NOMO-1 (cell line): Measurements from ENCODE around the gene SLC35A3.
"Not testable (repeated sequence)": the region's sequence is repeated elsewhere in the genome, so short reads cannot be mapped to it uniquely, and the experiment has no call there.

Source experiments
- DNase-seq, 2 experiments: peaks; one replicate each; lab custom pipeline; 2025; ENCODE audit not compliant: unreplicated experiment in 2 of 2; lab: John Stamatoyannopoulos, UW

SLC35A3 gene

DNA sequence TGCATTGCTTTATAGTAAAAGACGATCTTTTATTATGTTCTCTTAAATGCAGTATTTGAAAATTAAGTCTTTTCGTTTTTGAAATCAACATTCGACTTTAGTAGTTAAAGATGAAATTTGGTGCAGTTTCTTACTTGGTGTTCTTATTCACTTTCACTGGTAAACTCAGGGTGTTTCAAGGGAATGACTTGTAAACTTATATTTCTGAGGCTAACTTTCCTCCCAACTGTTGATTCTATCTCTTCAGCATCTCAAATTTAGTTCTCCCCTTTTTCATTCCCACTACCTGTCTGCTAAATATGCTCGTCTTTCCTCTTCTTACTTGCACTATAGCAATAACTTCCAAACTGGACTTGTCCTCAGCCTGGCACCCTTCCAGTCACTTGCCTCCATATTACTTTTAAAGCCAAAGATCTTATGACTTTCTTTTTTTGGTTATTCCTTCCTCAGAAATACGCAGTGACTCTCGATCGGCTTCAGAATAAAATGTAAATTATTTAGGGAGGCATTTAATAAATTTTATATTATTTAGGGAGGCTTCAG lies 988 bp downstream of the SLC35A3 start:
- DNase-seq = no peak

GRCh38 chr1:99972066-99972465 lies 2.3 kb downstream of the SLC35A3 start:
- DNase-seq = not testable (repeated sequence)

DNA sequence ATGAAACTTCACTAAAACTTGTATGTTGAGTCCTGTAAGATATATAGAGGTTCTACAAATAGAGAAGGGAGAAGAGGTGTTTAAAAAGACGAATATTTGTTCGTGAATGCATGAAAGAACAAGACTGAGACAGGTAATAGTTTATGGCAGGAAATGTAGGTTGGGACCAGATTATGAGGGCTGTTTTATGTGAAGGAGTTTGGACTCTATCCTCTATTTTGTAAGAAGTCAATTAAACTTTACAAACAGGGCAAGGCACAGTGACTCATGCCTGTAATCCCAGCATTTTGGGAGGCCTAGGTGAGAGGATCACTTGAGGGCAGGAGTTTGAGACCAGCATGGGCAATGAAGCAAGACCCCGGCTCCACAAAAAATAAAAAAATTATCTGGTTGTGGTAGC lies 5.7 kb downstream of the SLC35A3 start:
- no peak for DNase-seq

GRCh38 chr1:99977326-99977725 lies 7.5 kb downstream of the SLC35A3 start:
- DNase-seq = not testable (repeated sequence)

GRCh38 chr1:99978218-99978617 lies 8.4 kb downstream of the SLC35A3 start:
- no peak for DNase-seq

DNA sequence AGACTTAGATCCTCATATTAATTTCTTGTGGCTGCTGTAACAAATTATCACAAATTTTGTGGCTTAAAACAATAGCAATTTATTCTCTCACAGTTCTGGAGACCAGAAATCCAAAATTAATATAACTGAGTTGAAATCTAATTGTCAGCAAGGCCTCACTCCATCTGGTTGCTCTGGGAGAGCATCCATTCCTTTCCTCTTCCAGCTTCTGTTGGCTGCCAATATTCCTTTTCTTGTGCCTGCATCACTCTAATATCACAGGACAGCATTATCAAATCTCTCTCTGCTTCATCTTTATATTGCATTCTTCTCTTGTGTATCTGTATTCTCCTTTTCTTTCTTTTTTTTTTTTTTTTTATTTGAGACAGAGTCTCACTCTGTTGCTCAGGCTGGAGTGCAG lies 9.3 kb downstream of the SLC35A3 start:
- no peak for DNase-seq

DNA sequence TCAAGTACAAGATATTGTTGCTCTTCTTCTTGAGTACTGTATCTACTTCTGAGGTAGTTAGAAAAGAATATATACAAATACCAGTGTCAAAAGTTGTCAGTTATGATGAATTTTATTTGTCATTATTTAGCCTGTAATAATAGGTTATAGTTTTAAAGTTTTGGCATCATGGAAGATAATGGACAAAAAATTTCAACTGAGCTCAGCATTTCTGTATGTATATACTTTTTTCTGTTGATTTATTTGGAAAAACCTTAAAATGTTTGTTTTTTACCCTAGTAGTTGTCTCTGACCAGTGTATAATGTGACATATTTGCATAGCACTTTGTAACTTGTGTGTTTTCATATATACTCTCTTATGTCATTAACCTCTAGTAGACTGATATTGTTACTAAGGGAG lies 11.1 kb downstream of the SLC35A3 start:
- DNase-seq = no peak

DNA sequence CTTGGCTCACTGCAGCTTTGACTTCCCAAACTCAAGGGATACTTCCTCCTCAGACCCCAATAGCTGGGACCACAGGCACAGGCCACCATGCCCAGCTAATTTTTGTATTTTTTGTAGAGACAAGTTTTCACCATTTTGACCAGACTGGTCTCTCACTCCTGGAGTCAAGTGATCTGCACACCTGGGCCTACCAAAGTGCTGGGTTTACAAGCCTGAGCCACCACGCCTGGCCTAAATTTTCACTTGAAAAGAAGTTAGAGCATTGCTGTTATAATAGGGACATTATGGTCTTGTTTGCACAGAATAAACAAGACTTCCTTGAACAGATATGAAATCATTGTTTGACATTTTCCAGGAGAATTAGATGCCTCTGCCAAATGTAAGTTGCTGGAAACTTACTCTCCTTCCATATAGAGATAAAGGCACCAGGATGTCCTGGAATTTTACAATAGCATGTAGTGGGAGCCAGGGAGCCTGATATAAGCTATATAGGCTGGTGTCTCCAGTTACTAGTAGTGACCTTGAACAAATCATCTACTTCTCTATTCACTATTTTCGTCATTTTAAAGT lies 16.9 kb downstream of the SLC35A3 start:
- no peak for DNase-seq

GRCh38 chr1:99988210-99988765 lies 18.5 kb downstream of the SLC35A3 start:
- DNase-seq = no peak

DNA sequence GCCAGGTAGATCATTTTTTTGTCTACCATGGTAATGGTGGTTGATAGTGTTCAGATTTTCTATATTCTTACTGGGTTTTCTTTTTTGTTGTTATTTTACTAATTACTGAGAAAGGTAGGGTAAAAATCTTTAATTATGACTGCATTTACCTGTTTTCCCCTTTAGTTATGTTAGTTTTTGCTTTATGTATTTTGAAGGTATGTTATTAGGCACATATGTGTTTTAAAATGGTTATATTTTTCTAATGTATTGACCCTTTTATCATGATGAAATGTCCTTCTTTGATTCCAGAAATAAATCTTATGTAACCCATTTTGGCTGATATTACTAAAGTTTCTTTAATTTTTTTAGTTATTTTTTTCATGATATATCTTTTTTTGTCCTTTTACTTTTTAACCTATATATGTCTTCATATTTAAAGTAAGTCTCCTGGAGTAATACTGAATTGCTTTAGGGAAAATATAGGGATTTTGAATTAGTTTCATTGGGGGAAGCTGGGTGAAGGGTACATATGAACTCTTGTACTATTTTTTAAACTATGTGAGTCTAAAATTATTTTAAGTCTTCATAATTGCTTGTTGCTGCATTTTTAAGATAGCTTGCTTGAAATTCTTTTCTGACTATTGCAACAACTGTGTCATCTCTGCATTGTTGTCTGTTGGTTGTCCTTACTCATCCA lies 22.4 kb downstream of the SLC35A3 start:
- DNase-seq = no peak

DNA sequence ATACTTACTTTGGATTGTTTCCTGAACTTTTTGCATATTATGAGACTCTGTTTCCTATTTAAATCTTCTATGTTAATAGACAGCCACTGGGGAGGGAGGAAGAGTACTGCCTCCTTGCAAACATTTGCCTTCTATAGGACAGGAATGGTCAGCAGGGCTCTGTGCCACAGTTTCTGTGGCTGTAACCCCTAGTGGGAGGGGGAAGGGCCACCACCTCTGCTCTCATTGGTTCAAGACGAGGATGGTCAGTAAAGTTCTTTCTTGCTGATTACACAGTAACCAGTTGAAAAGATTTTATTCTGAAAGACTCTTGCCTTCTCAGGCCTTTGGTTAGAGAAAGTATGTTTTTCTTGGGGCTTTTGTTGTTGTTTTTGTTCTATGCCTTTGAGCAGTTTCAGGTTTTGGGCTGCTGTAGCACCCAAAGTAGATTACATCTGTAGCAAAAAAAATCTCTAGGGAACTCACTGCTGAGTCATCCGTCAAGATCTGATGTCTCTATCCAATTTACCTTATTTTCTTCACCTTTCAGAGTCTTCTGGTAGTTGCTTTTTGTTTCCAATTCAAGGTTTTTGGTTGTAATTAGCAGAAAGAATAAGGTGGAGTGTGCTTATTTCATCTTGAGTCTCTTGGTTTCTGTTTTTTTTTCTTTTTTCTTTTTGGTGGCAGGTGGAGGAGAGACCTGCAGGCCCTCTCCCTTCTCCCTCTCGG lies 23.1 kb downstream of the SLC35A3 start:
- no peak for DNase-seq

GRCh38 chr1:99993468-99993845 lies 23.7 kb downstream of the SLC35A3 start:
- DNase-seq = no peak

DNA sequence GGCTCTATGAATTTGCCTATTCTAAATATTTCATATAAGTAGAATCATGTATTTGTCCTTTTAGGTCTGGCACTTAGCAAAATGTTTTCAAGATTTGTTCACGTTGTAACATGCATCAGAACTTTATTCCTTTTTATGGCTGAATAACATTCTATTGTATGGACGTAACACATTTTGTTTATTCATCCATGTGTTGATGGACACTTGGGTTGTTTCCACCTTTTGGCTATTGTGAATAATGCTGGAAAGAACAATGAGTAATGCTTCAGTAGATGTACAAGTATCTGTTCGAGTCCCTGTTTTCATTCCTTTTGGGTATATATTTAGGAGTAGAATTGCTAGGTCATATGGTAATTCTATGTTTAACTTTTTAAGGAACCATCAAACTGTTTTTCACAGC lies 24.7 kb downstream of the SLC35A3 start:
- no peak for DNase-seq

DNA sequence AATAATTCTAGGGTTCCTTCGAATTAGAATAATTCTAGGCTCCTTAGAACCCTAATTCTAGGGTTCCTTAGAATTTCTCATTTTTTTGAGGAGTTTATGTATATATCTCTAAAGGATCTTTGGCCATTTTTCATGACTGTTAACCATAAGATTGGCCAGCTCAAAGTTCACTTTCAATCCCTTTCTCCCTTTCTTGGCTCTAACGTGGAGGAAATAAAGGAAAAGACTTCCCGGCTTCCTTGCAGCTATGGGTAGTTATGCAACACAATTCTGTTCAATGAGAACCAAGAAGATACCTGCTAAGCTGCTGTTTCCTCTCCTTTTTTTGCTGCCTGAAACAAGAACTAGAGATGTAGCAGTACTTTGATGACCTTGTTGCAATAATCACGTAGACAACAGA lies 27.2 kb downstream of the SLC35A3 start:
- DNase-seq = no peak

DNA sequence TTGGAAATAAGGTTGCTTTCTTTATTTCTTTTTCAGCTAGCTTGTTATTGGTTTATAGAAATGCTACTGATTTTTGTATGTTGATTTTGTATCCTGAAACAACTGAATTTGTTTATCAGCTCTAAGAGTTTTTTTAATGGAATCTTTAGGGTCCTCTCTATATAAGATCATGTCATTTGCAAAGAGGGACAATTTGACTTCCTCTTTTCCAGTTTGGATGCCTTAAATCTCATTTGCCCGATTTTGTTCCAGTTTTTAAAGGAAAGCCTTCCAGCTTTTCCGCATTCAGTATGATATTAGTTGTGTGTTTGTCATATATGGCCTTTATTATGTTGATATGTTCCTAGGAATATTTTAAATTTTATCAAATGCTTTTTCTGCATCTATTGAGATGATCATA lies 31.7 kb downstream of the SLC35A3 start:
- DNase-seq = no peak

- no peak for DNase-seq
These were observed 35.6 kb downstream of the SLC35A3 start for GRCh38 chr1:100005424-100005823.

DNA sequence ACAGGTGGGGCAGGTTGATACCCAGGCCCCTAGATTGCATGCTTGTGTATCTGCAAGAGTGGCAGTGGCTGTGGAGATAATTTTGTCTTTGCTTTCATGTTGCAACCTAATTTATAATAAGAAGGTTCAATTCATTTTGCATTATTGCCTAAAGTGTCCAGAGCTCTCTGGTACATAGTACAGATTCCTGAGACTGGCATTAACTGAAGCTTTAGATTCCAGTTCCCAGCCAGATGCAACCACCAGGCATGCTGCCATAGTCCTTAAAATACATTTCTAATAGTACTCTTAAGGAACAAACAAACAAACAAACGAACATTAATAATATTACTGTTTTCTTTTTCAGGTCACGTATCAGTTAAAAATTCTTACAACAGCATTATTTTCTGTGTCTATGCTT lies 36.9 kb downstream of the SLC35A3 start:
- no peak for DNase-seq

GRCh38 chr1:100009458-100009857 lies 39.7 kb downstream of the SLC35A3 start:
- no peak for DNase-seq

DNA sequence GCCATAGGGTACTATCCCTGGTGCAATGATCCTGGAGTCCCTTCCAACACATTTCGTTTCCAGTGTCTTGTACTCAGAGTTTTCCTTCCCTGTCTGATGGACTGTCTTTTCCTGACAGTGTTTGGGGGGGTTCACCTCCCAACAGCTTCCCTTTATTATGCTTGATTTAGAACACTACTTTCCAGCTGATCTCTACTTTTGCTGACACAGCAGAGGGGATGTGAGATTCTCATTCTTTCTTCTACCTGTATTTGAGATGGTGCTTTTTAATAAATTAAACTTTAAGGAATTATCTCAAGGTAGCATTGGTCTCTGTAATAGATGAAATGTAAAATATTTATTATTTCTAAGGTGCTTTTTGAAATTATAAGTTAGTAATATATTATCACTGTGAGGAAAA lies 41.0 kb downstream of the SLC35A3 start:
- no peak for DNase-seq

GRCh38 chr1:100019220-100019619 lies 49.4 kb downstream of the SLC35A3 start:
- DNase-seq = no peak

GRCh38 chr1:100023482-100023881 lies 53.7 kb downstream of the SLC35A3 start:
- DNase-seq = no peak

GRCh38 chr1:100027212-100027611 lies 57.4 kb downstream of the SLC35A3 start:
- DNase-seq = no peak
